Spinal cord (tissue), 10 donors: Measurements from ENCODE around the gene LPIN1. TPM values are rescaled to one million over a fixed set of nuclear protein-coding genes. Genes with fewer than 3 reads are reported as not detected.

Experiments
- DNase-seq, 6 donors: peaks; one replicate each; pipeline versions ENCODE4 v3.0.0 to v3.0.0-alpha.2; 2013 to 2015; ENCODE audit warnings: low spot score in 6 of 6, low read depth in 4 of 6
- H3K27ac ChIP-seq: one replicate; pipeline ENCODE4 v1.5.1; 2013; ENCODE audit warnings: low read depth, low read length, control low read depth
- H3K27me3 ChIP-seq: one replicate; pipeline ENCODE4 v1.6.1; 2013; ENCODE audit warnings: low read length; ENCODE audit not compliant: control insufficient read depth, insufficient read depth
- H3K36me3 ChIP-seq: one replicate; pipeline ENCODE4 v1.6.1; 2013; ENCODE audit warnings: low read length; ENCODE audit not compliant: control insufficient read depth, insufficient read depth
- H3K4me1 ChIP-seq: one replicate; pipeline ENCODE4 v1.6.1; 2013; ENCODE audit warnings: low read length; ENCODE audit not compliant: control insufficient read depth, insufficient read depth
- H3K4me3 ChIP-seq: one replicate; pipeline ENCODE4 v1.5.1; 2013; ENCODE audit warnings: low read depth, low read length, control low read depth
- H3K9me3 ChIP-seq: one replicate; pipeline ENCODE4 v1.6.1; 2013; ENCODE audit warnings: low read length; ENCODE audit not compliant: control insufficient read depth, insufficient read depth
- WGBS: methylation state at CpG from one replicate; pipeline ENCODE4 v1.1.5; 2013; ENCODE audit warnings: missing lambda C conversion rate; ENCODE audit not compliant: insufficient coverage; 5-methylcytosine and 5-hydroxymethylcytosine counted together
- long read RNA-seq, 4 donors: transcript quantifications; one replicate each; lab custom pipeline, GENCODE V29; 2026
- polyA plus RNA-seq, 2 donors: library from polyadenylated mRNA; unstranded; fragments of 120-200 nt; gene quantifications; one replicate each; pipeline ENCODE4 v1.2.1, GENCODE V29; 2013; ENCODE audit not compliant: insufficient read length in 2 of 2
- total RNA-seq, 2 donors: library from RNA; depleted of rRNA in 1 of 2; stranded (reverse); fragments of 120-200 nt in 1 of 2; fragments of >200 nt in 1 of 2; gene quantifications; one replicate each; pipeline versions ENCODE4 v1.2.3 to v1.2.4, GENCODE V29; 2013 to 2014
- donor health status: healthy.

Gene LPIN1
- total RNA-seq, result 10 to 100 TPM; 33.4 to 35.4 TPM
- polyA plus RNA-seq, result 10 to 100 TPM; 32.9 to 40.8 TPM
- long read RNA-seq, donor 1, partial matches to known transcripts, result 8 of 8 reads
- long read RNA-seq, donor 1, other reads (novel, unspliced or antisense), result 0 of 8 reads
- long read RNA-seq, donor 2, result 0 reads
- long read RNA-seq, donor 3, full-length matches to known transcripts, result 2 of 2 reads
- long read RNA-seq, donor 3, partial matches to known transcripts, result 0 of 2 reads
- long read RNA-seq, donor 3, other reads (novel, unspliced or antisense), result 0 of 2 reads
- long read RNA-seq, donor 4, result 0 reads

DNA sequence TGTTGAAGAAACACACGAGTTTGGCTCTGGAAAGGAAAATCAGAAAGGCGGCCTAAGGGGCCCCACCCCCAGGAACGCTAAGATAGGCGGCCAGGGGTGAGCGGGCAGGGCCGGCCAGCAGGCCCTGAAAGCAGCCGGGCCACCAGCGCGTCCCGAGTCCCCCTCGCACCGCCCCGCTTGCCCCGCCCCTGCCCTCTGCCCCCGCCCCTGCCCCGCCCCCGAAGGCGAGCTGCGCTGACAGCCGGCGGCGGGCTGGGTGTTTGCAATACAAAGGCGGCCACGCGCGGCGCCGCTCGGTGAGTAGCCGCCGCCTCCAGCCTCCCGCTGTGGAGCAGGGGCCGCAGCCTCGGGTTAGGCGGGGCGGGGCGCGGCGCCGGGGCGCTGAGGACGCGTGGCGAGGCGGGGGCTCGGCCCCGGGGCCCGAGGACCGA, at the start of gene LPIN1:
LPIN1 (plus strand) TSS at position 257 of the 431 bp plus-strand sequence. CDS start 18,910 bp downstream, outside the sequence.
- DNase-seq, result peak in 5 of 6 donors; percentile 69 to 95 (median 81)
- Histone ChIP-seq H3K9me3 (no peaks in the 10 kb centered on the region), H3K27ac (peak within 1 kb of the TSS; percentile 67), H3K27me3 (no peaks in the 10 kb centered on the region), H3K4me1 (peaks cover 57% of the 10 kb centered on the region), H3K36me3 (no peaks in the 10 kb centered on the region), H3K4me3 (peak within 1 kb of the TSS; percentile 55)
- WGBS, result under 1% methylated on average over 49 of the region's 49 CpGs

DNA sequence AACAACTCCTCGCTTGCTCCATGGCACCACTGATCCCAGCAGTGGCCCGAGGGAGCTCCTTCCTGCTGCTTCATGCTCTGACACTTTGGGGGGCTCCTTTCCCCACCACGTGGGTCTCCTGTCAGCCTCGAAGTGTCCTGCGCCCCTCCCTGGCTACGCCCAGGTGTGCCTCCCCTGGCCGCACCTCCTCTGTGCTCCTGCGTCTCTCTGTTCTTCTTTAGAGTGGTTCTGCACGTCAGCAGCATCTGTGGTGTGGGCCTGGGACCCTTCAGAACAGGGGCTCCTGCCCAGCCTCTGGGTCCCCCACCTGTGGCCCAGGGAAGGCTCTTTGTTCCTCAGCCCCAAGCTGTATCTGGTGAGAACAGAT, 49.7 kb upstream of the LPIN1 start:
- DNase-seq, result no peak
- WGBS, result 78% methylated on average over 9 of the region's 9 CpGs
- Histone ChIP-seq H3K4me3 (no peak overlapping the region), H3K9me3 (no peaks in the 10 kb centered on the region), H3K27ac (no peak overlapping the region), H3K4me1 (peaks cover 21% of the 10 kb centered on the region), H3K27me3 (peaks cover 2% of the 10 kb centered on the region), H3K36me3 (no peaks in the 10 kb centered on the region)

- Histone ChIP-seq H3K27me3 (peaks cover 2% of the 10 kb centered on the region), H3K9me3 (no peaks in the 10 kb centered on the region), H3K4me1 (peaks cover 21% of the 10 kb centered on the region), H3K4me3 (no peak overlapping the region), H3K36me3 (no peaks in the 10 kb centered on the region), H3K27ac (no peak overlapping the region)
- DNase-seq, result no peak
- WGBS, result 57% methylated on average over 15 of the region's 16 CpGs
Measured at GRCh38 chr2:11697103-11697871, 49.1 kb upstream of the LPIN1 start.

DNA sequence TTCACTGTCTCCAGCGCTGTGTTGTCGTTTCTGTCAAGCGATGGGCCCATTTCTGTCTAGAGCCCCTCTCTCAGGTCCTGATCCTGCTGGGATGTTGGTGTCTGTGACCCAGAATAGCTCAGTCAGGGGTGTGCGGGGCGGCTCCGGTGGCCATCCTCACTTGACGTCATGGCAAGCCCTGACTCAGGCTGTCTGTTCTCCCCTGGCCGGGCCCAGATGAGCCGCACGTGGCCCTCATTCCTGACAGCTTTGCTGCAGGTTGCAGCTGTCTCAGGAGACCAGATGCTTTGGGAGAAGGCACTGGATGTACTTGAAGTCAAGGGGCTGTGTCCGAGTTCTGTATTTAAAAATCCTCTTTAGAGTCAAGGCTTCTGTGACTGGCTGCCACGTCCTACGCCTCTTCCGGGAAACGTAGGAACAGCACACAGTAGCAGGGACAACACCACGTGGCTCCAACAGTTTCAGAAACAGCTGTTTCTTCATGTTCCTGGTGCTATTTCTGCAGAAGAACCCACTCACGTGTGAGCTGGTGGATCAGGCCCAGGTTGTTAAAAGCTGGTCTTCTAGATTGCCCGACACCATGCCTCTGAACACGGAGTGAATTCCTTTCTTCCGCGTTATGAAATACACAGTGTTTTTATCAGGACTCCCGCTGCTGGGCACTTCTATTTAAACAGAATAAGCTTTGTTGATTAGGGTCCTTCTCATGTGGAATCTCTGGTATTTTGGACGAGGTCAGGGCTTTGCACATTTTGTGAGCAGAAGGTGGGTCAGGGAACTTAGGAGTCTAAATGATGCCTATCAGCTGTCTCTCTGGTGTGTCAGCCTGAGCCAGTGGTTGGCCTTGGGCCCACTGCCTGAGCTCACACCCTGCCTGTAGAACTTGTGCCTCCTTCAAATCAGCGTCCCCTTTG, 48.2 kb upstream of the LPIN1 start:
- Histone ChIP-seq H3K4me1 (peaks cover 21% of the 10 kb centered on the region), H3K36me3 (no peaks in the 10 kb centered on the region)
- 78% methylated on average over 20 of the region's 24 CpGs for WGBS

DNA sequence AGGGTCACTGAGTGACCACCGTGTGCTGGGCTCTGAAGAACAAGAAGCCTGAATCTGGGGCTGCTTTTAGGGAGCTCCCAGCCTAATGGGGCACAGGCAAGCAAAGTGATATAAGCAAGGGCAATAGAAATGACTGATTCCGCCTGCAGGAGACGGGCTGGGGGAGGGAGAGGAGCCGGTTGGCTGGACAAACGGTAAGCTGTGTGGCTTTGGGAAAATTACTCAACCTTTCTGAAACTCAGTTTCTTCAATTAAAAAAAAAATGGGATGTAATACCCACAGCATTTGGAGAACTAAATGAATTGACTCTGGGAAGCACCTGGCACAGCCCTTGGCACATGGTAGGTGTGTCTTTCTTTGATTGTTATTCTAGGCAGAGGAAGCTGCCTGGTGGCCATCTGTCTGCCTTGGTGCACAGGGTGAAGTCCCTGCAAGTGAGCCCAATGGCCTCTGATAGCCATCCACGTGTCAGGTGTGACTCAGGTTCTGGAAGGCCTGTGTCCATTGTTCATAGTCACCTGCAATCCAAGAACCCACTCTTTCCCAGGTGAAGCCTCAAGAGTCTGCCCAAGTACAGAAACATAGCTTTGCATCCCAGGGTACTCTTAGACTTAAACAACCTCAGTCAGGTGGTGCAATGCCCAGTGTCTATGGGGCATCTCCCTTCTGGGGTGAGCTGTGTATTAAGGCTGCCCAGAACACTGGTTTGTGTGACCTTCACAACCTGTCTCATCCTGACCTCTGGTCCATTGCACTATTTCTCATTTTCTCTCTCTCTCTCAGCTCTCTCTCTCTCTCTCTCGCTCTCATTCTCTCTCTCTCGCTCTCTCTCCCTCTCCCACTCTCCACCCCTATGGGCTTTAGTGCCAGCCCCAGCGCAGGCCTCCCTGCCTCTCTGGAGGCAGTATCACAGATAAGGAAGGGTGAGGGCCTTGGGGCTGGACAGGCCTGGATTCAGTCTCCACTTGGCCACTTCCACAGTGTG, 46.5 kb upstream of the LPIN1 start:
- no peaks in the 10 kb centered on the region for H3K36me3 ChIP-seq
- peaks cover 21% of the 10 kb centered on the region for H3K4me1 ChIP-seq
- peaks cover 2% of the 10 kb centered on the region for H3K27me3 ChIP-seq
- 87% methylated on average over 2 of the region's 9 CpGs for WGBS
- no peak overlapping the region for H3K27ac ChIP-seq
- no peak overlapping the region for H3K4me3 ChIP-seq
- H3K9me3 ChIP-seq, result no peaks in the 10 kb centered on the region
- DNase-seq, result no peak

More for the DNA sequence above, 48.2 kb upstream of the LPIN1 start:
- no peak overlapping the region for H3K4me3 ChIP-seq
- no peaks in the 10 kb centered on the region for H3K9me3 ChIP-seq
- H3K27me3 ChIP-seq, result peaks cover 2% of the 10 kb centered on the region
- DNase-seq, result no peak
- no peak overlapping the region for H3K27ac ChIP-seq

DNA sequence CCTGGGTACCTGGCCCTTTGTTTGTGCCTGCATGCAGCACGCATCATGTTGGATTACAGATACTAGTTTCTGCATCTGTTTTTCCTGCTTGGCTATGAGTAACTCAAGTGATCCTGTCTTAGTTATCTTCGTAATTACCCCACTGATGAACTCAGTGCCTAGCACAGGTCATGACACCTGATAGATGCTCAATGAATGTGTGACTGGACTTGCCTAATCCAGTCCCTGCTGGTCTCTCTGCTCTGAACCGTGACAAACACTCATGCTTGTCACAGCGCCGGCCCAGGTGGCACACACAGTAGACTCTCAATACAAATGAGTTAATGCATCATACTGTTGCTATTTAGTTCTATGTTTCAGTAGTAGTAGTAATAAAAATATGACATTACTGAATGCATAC, 45.2 kb upstream of the LPIN1 start:
- Histone ChIP-seq H3K36me3 (no peaks in the 10 kb centered on the region), H3K4me1 (peaks cover 21% of the 10 kb centered on the region), H3K27me3 (peaks cover 2% of the 10 kb centered on the region), H3K27ac (no peak overlapping the region), H3K4me3 (no peak overlapping the region), H3K9me3 (no peaks in the 10 kb centered on the region)
- DNase-seq, result no peak
- WGBS, result 94% methylated on average over 2 of the region's 5 CpGs

GRCh38 chr2:11701751-11702301, 44.6 kb upstream of the LPIN1 start:
- Histone ChIP-seq H3K9me3 (no peaks in the 10 kb centered on the region), H3K4me3 (no peak overlapping the region), H3K36me3 (no peaks in the 10 kb centered on the region), H3K27me3 (peaks cover under 1% of the 10 kb centered on the region), H3K27ac (no peak overlapping the region), H3K4me1 (peaks cover 18% of the 10 kb centered on the region)
- DNase-seq, result peak in 1 of 6 donors; percentile 45
- WGBS, result 77% methylated on average over 14 of the region's 14 CpGs

- DNase-seq, result no peak
- Histone ChIP-seq H3K4me3 (no peak overlapping the region), H3K4me1 (peaks cover 7% of the 10 kb centered on the region), H3K27ac (no peak overlapping the region), H3K27me3 (no peaks in the 10 kb centered on the region), H3K36me3 (no peaks in the 10 kb centered on the region), H3K9me3 (no peaks in the 10 kb centered on the region)
- WGBS, result no CpG with 5 or more reads among the region's 2 CpGs
Measured at GRCh38 chr2:11702946-11703345, 43.5 kb upstream of the LPIN1 start.
